ENCODE results near the gene SKAP1. TPM values are rescaled to one million over a fixed set of nuclear protein-coding genes. Genes with fewer than 3 reads are reported as not detected.
A peak's percentile ranks its signal among the peaks of the same experiment; 100 is the strongest.

SKAP1 gene
- total and polyA plus RNA-seq, 2 donors (not counting 1 experiment from before 2014, with no cell fraction given) = not detected

GRCh38 chr17:48282303-48282702, 147.7 kb downstream of the SKAP1 start:
- Histone ChIP-seq H3K79me2 (ENCODE audit: control insufficient read depth, insufficient read depth, low read length) (no peaks in the 10 kb centered on the region), H3K36me3 (ENCODE audit: control insufficient read depth, insufficient read depth, low read length) (no peaks in the 10 kb centered on the region), H3K27me3 (ENCODE audit: control insufficient read depth, insufficient read depth, low read length) (peaks cover 21% of the 10 kb centered on the region), H3K9ac (ENCODE audit: insufficient read depth, low read length) (no peak overlapping the region), H3K4me2 (ENCODE audit: extremely low read depth, insufficient read depth, low read length) (no peak overlapping the region), H2AFZ (ENCODE audit: low read length) (no peak overlapping the region), H3K27ac (ENCODE audit: insufficient read depth, low read length) (no peak overlapping the region), H3K4me3 (replicated peaks in 1 of 4; ENCODE audit: control extremely low read depth in 1 of 4, insufficient read depth in 1 of 4, low read depth in 3 of 4, low read length in 4 of 4) (no peak overlapping the region), H3K4me1 (ENCODE audit: control insufficient read depth, extremely low read depth, insufficient read depth, low read length) (no peaks in the 10 kb centered on the region), H3K9me3 (ENCODE audit: control insufficient read depth, insufficient read depth, low read depth, low read length) (no peaks in the 10 kb centered on the region), H4K20me1 (ENCODE audit: control insufficient read depth, extremely low read depth, insufficient read depth, low read length) (no peaks in the 10 kb centered on the region)
- TF ChIP-seq CTCF (conservative IDR thresholded peaks at IDR 0.05 in 1 of 2, IDR thresholded peaks at IDR 0.05 in 1 of 2; ENCODE audit: low read depth in 1 of 2, low read length in 2 of 2) (no peak), EZH2 (IDR thresholded peaks at IDR 0.05; ENCODE audit: low read length, missing control alignments) (no peak)
- peak in 1 of 2 donors; percentile 9 for DNase-seq (ENCODE audit: low read depth in 2 of 2)

- H2AFZ ChIP-seq (ENCODE audit: low read length) = no peak overlapping the region
- no peak for TF ChIP-seq CTCF (conservative IDR thresholded peaks at IDR 0.05 in 1 of 2, IDR thresholded peaks at IDR 0.05 in 1 of 2; ENCODE audit: low read depth in 1 of 2, low read length in 2 of 2)
- peak; percentile 38 for TF ChIP-seq EZH2 (IDR thresholded peaks at IDR 0.05; ENCODE audit: low read length, missing control alignments)
- H3K36me3 ChIP-seq (ENCODE audit: control insufficient read depth, insufficient read depth, low read length) = no peaks in the 10 kb centered on the region
- H3K27ac ChIP-seq (ENCODE audit: insufficient read depth, low read length) = no peak overlapping the region
- no peaks in the 10 kb centered on the region for H4K20me1 ChIP-seq (ENCODE audit: control insufficient read depth, extremely low read depth, insufficient read depth, low read length)
- no peaks in the 10 kb centered on the region for H3K9me3 ChIP-seq (ENCODE audit: control insufficient read depth, insufficient read depth, low read depth, low read length)
- H3K4me2 ChIP-seq (ENCODE audit: extremely low read depth, insufficient read depth, low read length) = no peak overlapping the region
- DNase-seq (ENCODE audit: low read depth in 2 of 2) = no peak
- H3K4me3 ChIP-seq (replicated peaks in 1 of 4; ENCODE audit: control extremely low read depth in 1 of 4, insufficient read depth in 1 of 4, low read depth in 3 of 4, low read length in 4 of 4) = no peak overlapping the region
- no peak overlapping the region for H3K9ac ChIP-seq (ENCODE audit: insufficient read depth, low read length)
- H3K4me1 ChIP-seq (ENCODE audit: control insufficient read depth, extremely low read depth, insufficient read depth, low read length) = no peaks in the 10 kb centered on the region
- H3K79me2 ChIP-seq (ENCODE audit: control insufficient read depth, insufficient read depth, low read length) = no peaks in the 10 kb centered on the region
- H3K27me3 ChIP-seq (ENCODE audit: control insufficient read depth, insufficient read depth, low read length) = peaks cover 31% of the 10 kb centered on the region
Measured at GRCh38 chr17:48278760-48279491, 151.1 kb downstream of the SKAP1 start.

- no peak for DNase-seq (ENCODE audit: low read depth in 2 of 2)
- H3K9ac ChIP-seq (ENCODE audit: insufficient read depth, low read length) = no peak overlapping the region
- no peak for TF ChIP-seq EZH2 (IDR thresholded peaks at IDR 0.05; ENCODE audit: low read length, missing control alignments)
- no peak for TF ChIP-seq CTCF (conservative IDR thresholded peaks at IDR 0.05 in 1 of 2, IDR thresholded peaks at IDR 0.05 in 1 of 2; ENCODE audit: low read depth in 1 of 2, low read length in 2 of 2)
- no peak overlapping the region for H3K4me2 ChIP-seq (ENCODE audit: extremely low read depth, insufficient read depth, low read length)
- H3K79me2 ChIP-seq (ENCODE audit: control insufficient read depth, insufficient read depth, low read length) = no peaks in the 10 kb centered on the region
- peaks cover 23% of the 10 kb centered on the region for H3K27me3 ChIP-seq (ENCODE audit: control insufficient read depth, insufficient read depth, low read length)
- H3K36me3 ChIP-seq (ENCODE audit: control insufficient read depth, insufficient read depth, low read length) = no peaks in the 10 kb centered on the region
- no peaks in the 10 kb centered on the region for H4K20me1 ChIP-seq (ENCODE audit: control insufficient read depth, extremely low read depth, insufficient read depth, low read length)
- H3K4me1 ChIP-seq (ENCODE audit: control insufficient read depth, extremely low read depth, insufficient read depth, low read length) = no peaks in the 10 kb centered on the region
- H3K9me3 ChIP-seq (ENCODE audit: control insufficient read depth, insufficient read depth, low read depth, low read length) = no peaks in the 10 kb centered on the region
- no peak overlapping the region for H3K27ac ChIP-seq (ENCODE audit: insufficient read depth, low read length)
- H3K4me3 ChIP-seq (replicated peaks in 1 of 4; ENCODE audit: control extremely low read depth in 1 of 4, insufficient read depth in 1 of 4, low read depth in 3 of 4, low read length in 4 of 4) = no peak overlapping the region
- H2AFZ ChIP-seq (ENCODE audit: low read length) = no peak overlapping the region
Measured at GRCh38 chr17:48276776-48277175, 153.2 kb downstream of the SKAP1 start.
